ENCODE results near the gene SMYD2. TPM values are rescaled to one million over a fixed set of nuclear protein-coding genes. Genes with fewer than 3 reads are reported as not detected.

Gene SMYD2
- total and polyA plus RNA-seq, 2 experiments from 2014 or later, result 3.6 to 5.9 TPM

DNA sequence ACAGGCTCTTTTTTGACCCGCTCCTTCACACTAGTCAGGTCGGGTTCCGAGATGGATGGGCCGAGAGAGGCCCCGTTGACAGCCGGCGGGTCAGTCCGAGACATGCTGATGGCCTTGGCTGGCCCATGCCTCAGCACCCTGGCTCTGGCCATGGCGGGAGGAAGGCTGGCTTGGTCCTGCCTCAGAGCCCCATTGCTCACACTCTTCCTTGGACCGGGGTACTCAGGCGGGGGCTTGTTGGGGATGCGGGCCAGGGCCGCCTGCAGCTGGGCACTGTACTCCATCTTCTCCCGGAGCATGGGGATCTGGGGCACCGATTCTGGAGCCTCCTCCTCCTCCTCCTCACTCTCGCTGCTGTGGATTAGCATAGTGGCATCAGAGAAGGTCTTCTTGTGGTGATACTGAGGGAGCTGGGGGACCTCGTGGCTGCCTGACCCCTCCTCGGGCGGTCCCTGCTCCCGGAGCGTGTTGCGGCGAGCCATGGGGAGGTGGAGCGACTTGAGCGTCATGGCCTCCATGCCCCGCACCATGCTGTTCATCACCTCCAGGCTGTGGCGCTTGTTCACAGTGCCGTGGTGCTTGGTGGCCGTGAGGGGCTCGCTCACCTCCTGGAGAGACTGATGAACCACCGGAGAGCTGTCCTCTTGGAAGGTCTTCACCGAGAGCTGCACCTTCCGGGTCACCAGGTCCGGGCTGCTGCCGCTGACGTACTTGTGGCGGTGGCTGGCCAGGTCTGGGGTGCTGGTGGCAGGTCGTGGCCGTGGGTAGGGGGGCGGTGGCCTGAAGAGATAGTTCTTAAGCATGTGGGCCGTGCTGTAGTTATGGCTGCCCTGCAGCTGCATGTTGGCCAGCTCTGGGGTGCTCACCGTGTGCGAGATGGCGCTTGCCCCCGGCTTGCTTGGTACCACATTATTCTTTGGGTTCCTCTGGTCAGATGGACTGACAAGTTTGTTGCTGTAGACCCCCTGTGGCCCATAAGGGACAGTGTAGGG lies 102.7 kb downstream of the SMYD2 start:
- H3F3A ChIP-seq (replicated peaks; ENCODE audit: low read depth), result no peaks in the 10 kb centered on the region; the same call in 1 of the 2 replicates
- H3K79me2 ChIP-seq (replicated peaks; ENCODE audit: insufficient read depth), result no peaks in the 10 kb centered on the region
- Mint-ChIP-seq H3K36me3 (ENCODE audit: low read depth) (peaks cover 37% of the 10 kb centered on the region), H3K27me3 (ENCODE audit: insufficient read depth, low read depth, poor library complexity) (peaks cover 5% of the 10 kb centered on the region), H3K4me1 (peaks cover 24% of the 10 kb centered on the region), H3K27ac (no peak overlapping the region), H3K9me3 (no peaks in the 10 kb centered on the region), H3K4me3 (no peak overlapping the region)
- peaks cover 25% of the 10 kb centered on the region for H3K4me1 ChIP-seq (ENCODE audit: insufficient read depth)
- ATAC-seq, result no peak
- DNase-seq (ENCODE audit: low spot score), result no peak
- no peak overlapping the region for H3K4me3 ChIP-seq
- no peak overlapping the region for H3K4me2 ChIP-seq
- H4K20me1 ChIP-seq (replicated peaks; ENCODE audit: insufficient read depth), result no peaks in the 10 kb centered on the region
- H3K27me3 ChIP-seq (ENCODE audit: insufficient read depth), result no peaks in the 10 kb centered on the region
- H3K9me2 ChIP-seq (ENCODE audit: insufficient read depth), result no peaks in the 10 kb centered on the region
- H2AFZ ChIP-seq, result no peak overlapping the region
- H3K36me3 ChIP-seq (ENCODE audit: insufficient read depth), result peaks cover 16% of the 10 kb centered on the region
- TF ChIP-seq POLR2AphosphoS5 (IDR thresholded peaks at IDR 0.05; ENCODE audit: low read depth) (no peak), ZNF114 (CRISPR knock-in tag; IDR thresholded peaks at IDR 0.05) (no peak), NANOG (IDR thresholded peaks at IDR 0.05; ENCODE audit: borderline replicate concordance) (no peak), ZNF331 (CRISPR knock-in tag; IDR thresholded peaks at IDR 0.05; ENCODE audit: low read depth) (no peak)
- TF ChIP-seq, protein P1, sequence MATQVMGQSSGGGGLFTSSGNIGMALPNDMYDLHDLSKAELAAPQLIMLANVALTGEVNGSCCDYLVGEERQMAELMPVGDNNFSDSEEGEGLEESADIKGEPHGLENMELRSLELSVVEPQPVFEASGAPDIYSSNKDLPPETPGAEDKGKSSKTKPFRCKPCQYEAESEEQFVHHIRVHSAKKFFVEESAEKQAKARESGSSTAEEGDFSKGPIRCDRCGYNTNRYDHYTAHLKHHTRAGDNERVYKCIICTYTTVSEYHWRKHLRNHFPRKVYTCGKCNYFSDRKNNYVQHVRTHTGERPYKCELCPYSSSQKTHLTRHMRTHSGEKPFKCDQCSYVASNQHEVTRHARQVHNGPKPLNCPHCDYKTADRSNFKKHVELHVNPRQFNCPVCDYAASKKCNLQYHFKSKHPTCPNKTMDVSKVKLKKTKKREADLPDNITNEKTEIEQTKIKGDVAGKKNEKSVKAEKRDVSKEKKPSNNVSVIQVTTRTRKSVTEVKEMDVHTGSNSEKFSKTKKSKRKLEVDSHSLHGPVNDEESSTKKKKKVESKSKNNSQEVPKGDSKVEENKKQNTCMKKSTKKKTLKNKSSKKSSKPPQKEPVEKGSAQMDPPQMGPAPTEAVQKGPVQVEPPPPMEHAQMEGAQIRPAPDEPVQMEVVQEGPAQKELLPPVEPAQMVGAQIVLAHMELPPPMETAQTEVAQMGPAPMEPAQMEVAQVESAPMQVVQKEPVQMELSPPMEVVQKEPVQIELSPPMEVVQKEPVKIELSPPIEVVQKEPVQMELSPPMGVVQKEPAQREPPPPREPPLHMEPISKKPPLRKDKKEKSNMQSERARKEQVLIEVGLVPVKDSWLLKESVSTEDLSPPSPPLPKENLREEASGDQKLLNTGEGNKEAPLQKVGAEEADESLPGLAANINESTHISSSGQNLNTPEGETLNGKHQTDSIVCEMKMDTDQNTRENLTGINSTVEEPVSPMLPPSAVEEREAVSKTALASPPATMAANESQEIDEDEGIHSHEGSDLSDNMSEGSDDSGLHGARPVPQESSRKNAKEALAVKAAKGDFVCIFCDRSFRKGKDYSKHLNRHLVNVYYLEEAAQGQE (IDR thresholded peaks at IDR 0.05; ENCODE audit: unreplicated experiment), result no peak
- TF ChIP-seq, protein P2, sequence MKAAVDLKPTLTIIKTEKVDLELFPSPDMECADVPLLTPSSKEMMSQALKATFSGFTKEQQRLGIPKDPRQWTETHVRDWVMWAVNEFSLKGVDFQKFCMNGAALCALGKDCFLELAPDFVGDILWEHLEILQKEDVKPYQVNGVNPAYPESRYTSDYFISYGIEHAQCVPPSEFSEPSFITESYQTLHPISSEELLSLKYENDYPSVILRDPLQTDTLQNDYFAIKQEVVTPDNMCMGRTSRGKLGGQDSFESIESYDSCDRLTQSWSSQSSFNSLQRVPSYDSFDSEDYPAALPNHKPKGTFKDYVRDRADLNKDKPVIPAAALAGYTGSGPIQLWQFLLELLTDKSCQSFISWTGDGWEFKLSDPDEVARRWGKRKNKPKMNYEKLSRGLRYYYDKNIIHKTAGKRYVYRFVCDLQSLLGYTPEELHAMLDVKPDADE (IDR thresholded peaks at IDR 0.05), result no peak
- TF ChIP-seq, protein P3, sequence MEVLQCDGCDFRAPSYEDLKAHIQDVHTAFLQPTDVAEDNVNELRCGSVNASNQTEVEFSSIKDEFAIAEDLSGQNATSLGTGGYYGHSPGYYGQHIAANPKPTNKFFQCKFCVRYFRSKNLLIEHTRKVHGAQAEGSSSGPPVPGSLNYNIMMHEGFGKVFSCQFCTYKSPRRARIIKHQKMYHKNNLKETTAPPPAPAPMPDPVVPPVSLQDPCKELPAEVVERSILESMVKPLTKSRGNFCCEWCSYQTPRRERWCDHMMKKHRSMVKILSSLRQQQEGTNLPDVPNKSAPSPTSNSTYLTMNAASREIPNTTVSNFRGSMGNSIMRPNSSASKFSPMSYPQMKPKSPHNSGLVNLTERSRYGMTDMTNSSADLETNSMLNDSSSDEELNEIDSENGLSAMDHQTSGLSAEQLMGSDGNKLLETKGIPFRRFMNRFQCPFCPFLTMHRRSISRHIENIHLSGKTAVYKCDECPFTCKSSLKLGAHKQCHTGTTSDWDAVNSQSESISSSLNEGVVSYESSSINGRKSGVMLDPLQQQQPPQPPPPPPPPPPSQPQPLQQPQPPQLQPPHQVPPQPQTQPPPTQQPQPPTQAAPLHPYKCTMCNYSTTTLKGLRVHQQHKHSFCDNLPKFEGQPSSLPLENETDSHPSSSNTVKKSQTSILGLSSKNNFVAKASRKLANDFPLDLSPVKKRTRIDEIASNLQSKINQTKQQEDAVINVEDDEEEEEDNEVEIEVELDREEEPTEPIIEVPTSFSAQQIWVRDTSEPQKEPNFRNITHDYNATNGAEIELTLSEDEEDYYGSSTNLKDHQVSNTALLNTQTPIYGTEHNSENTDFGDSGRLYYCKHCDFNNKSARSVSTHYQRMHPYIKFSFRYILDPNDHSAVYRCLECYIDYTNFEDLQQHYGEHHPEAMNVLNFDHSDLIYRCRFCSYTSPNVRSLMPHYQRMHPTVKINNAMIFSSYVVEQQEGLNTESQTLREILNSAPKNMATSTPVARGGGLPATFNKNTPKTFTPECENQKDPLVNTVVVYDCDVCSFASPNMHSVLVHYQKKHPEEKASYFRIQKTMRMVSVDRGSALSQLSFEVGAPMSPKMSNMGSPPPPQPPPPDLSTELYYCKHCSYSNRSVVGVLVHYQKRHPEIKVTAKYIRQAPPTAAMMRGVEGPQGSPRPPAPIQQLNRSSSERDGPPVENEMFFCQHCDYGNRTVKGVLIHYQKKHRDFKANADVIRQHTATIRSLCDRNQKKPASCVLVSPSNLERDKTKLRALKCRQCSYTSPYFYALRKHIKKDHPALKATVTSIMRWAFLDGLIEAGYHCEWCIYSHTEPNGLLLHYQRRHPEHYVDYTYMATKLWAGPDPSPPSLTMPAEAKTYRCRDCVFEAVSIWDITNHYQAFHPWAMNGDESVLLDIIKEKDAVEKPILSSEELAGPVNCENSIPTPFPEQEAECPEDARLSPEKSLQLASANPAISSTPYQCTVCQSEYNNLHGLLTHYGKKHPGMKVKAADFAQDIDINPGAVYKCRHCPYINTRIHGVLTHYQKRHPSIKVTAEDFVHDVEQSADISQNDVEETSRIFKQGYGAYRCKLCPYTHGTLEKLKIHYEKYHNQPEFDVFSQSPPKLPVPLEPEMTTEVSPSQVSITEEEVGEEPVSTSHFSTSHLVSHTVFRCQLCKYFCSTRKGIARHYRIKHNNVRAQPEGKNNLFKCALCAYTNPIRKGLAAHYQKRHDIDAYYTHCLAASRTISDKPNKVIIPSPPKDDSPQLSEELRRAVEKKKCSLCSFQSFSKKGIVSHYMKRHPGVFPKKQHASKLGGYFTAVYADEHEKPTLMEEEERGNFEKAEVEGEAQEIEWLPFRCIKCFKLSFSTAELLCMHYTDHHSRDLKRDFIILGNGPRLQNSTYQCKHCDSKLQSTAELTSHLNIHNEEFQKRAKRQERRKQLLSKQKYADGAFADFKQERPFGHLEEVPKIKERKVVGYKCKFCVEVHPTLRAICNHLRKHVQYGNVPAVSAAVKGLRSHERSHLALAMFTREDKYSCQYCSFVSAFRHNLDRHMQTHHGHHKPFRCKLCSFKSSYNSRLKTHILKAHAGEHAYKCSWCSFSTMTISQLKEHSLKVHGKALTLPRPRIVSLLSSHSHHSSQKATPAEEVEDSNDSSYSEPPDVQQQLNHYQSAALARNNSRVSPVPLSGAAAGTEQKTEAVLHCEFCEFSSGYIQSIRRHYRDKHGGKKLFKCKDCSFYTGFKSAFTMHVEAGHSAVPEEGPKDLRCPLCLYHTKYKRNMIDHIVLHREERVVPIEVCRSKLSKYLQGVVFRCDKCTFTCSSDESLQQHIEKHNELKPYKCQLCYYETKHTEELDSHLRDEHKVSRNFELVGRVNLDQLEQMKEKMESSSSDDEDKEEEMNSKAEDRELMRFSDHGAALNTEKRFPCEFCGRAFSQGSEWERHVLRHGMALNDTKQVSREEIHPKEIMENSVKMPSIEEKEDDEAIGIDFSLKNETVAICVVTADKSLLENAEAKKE (CRISPR knock-in tag; IDR thresholded peaks at IDR 0.05), result no peak
- H3K27ac ChIP-seq (ENCODE audit: low read depth), result no peak overlapping the region

Data from GM23338 (cell line).